Heart left ventricle (tissue), 16 donors: Measurements from ENCODE around the gene SCRT2. TPM values are rescaled to one million over a fixed set of nuclear protein-coding genes. Genes with fewer than 3 reads are reported as not detected.

Experiments
- ATAC-seq, 4 donors: fragments of 200-7000 bp; cut with Tn5 transposase; one replicate each; pipeline ENCODE4 v1.9.1; 2020 to 2022; ENCODE audit warnings: moderate library complexity in 4 of 4, mild to moderate bottlenecking in 3 of 4, moderate number of reproducible peaks in 1 of 4
- DNase-seq, 5 donors: peaks; one replicate each; pipeline ENCODE4 v3.0.0-alpha.2; 2020
- H3K27ac ChIP-seq, 12 donors: fragments of 200-600 bp; sonication (generic) in 4 of 12; one replicate each; pipeline versions ENCODE4 v1.5.0 to v1.8.0; 2016 to 2022; ENCODE audit warnings: mild to moderate bottlenecking in 2 of 12
- H3K27me3 ChIP-seq, 9 donors: fragments of 200-600 bp; sonication (generic) in 2 of 9; one replicate each; pipeline versions ENCODE4 v1.5.1 to v1.8.0; 2016 to 2022; ENCODE audit warnings: mild to moderate bottlenecking in 3 of 9
- H3K36me3 ChIP-seq, 9 donors: fragments of 200-600 bp; sonication (generic) in 2 of 9; one replicate each; pipeline versions ENCODE4 v1.5.0 to v1.8.0; 2018 to 2022; ENCODE audit warnings: mild to moderate bottlenecking in 2 of 9
- H3K4me1 ChIP-seq, 12 donors: fragments of 200-600 bp; sonication (generic) in 4 of 12; one replicate each; pipeline versions ENCODE4 v1.5.0 to v1.8.0; 2016 to 2022; ENCODE audit warnings: mild to moderate bottlenecking in 3 of 12
- H3K4me3 ChIP-seq, 12 donors: fragments of 200-600 bp; sonication (generic) in 4 of 12; one replicate each; pipeline versions ENCODE4 v1.5.0 to v1.8.0; 2017 to 2022; ENCODE audit warnings: mild to moderate bottlenecking in 9 of 12, moderate library complexity in 4 of 12
- H3K9me3 ChIP-seq, 12 donors: fragments of 200-600 bp; sonication (generic) in 4 of 12; one replicate each; pipeline versions ENCODE4 v1.5.0 to v1.8.0; 2016 to 2022; ENCODE audit warnings: mild to moderate bottlenecking in 1 of 12
- CTCF ChIP-seq, 12 donors: fragments of 200-600 bp; sonication (generic) in 4 of 12; IDR thresholded peaks; one replicate each; pipeline versions ENCODE4 v1.5.0 to v1.8.0; 2018 to 2022; ENCODE audit warnings: antibody characterized with exemption in 12 of 12, mild to moderate bottlenecking in 5 of 12
- POLR2A ChIP-seq, 2 donors: fragments of 450-650 bp; IDR thresholded peaks; one replicate each; pipeline ENCODE4 v1.6.1; 2017; ENCODE audit warnings: antibody characterized with exemption in 2 of 2, mild to moderate bottlenecking in 2 of 2, moderate library complexity in 2 of 2
- WGBS, 4 donors: extraction: QIAGEN DNeasy Blood & Tissue Kit in 2 of 4; methylation state at CpG; one replicate each; pipeline versions ENCODE4 v1.1.5 to v1.1.7; 2013 to 2018; 5-methylcytosine and 5-hydroxymethylcytosine counted together
- intact Hi-C, 10 donors: fragments of 100-400 bp; cut with DNase I; formaldehyde crosslinking; loops; one replicate each; pipeline versions ENCODE4 v1.11.1 to v1.14.2; 2022
- polyA plus RNA-seq, 2 donors: library from polyadenylated mRNA; stranded (reverse); fragments of 200-250 nt; gene quantifications; one replicate each; pipeline ENCODE4 v1.2.3, GENCODE V29; 2013
- total RNA-seq, 9 donors: library from RNA; depleted of rRNA in 2 of 9; stranded (reverse); fragments of >200 nt in 2 of 9; fragmentation: NEBNext Ultra II Directional in 3 of 9; extraction: Animal tissue kit (Norgen Biotek cat#: 25700) in 3 of 9; gene quantifications; one replicate each; pipeline versions ENCODE4 v1.1.0 to v1.2.4, GENCODE V29; 2016 to 2023
- donor health status: ischemic (EF 13 %, LVEDD 7.1; RV severe dilation, severe dysfunction).
- donor health status: healthy with polysubstance abuse.
- donor health status: DM: no; HTN: yes; CAD: no.
- donor health status: DM: no; HTN: no; CAD: no.
- donor health status: ischemic (EF 25% LVEDD 6.9; RV normal size, moderate dysfunction).
- donor health status: ischemic (EF 25% LVEDD 5.7; RV mildly dilated, moderate dysfunction).
- donor health status: healthy.
- donor health status: DM: yes; HTN: yes; CAD: no.
- donor health status: ischemic (EF 35%, LVEDD 5.7; RV mildly dilated, moderate dysfunction).
- donor health status: nonischemic (EF 11% LVEDD 7.7; RV severe dilation, severe dysfunction).
- donor health status: DM: yes; HTN: yes; CAD: no.
- donor health status: PGD.
- donor health status: ischemic (EF 29% LVEDD 5.4; RV normal size, mild dysfunction).
- donor health status: nonischemic (EF 23%, LVEDD 6.1; RV moderate dilation, normal function).

The SCRT2 gene
- total and polyA plus RNA-seq, 11 donors = not detected

GRCh38 chr20:717271-717670 lies 41.7 kb upstream of the SCRT2 start:
- ATAC-seq = no peak
- H3K36me3 ChIP-seq = no peaks in the 10 kb centered on the region
- peaks cover 0 to 6% (median 0%) of the 10 kb centered on the region in 9 donors for H3K27me3 ChIP-seq
- H3K4me3 ChIP-seq = no peak overlapping the region
- 81 to 91% (median 86%) methylated on average over 7 of the region's 7 CpGs for WGBS, 4 donors
- peaks cover 0 to 25% (median 8%) of the 10 kb centered on the region in 12 donors for H3K9me3 ChIP-seq
- TF ChIP-seq POLR2A (IDR thresholded peaks at IDR 0.05) (no peak), CTCF (IDR thresholded peaks at IDR 0.05) (no peak)
- no peaks in the 10 kb centered on the region for H3K4me1 ChIP-seq
- H3K27ac ChIP-seq = no peak overlapping the region
- intact Hi-C loops = no loop called here
- no peak for DNase-seq

GRCh38 chr20:714453-714852 lies 38.9 kb upstream of the SCRT2 start:
- no peaks in the 10 kb centered on the region for H3K36me3 ChIP-seq
- peaks cover 0 to 25% (median 8%) of the 10 kb centered on the region in 12 donors for H3K9me3 ChIP-seq
- ATAC-seq (no peak), DNase-seq (no peak)
- H3K4me3 ChIP-seq = no peak overlapping the region
- no peak overlapping the region for H3K27ac ChIP-seq
- WGBS, 4 donors = 85 to 91% (median 88%) methylated on average over 2 of the region's 2 CpGs
- H3K27me3 ChIP-seq = peaks cover 0 to 31% (median 3%) of the 10 kb centered on the region in 9 donors
- no peak for TF ChIP-seq CTCF (IDR thresholded peaks at IDR 0.05)
- intact Hi-C loops = no loop called here
- H3K4me1 ChIP-seq = peaks cover 0 to 9% (median 0%) of the 10 kb centered on the region in 12 donors

- DNase-seq (no peak), ATAC-seq (no peak)
- Histone ChIP-seq H3K4me3 (no peak overlapping the region), H3K9me3 (peaks cover 0 to 35% (median 12%) of the 10 kb centered on the region in 12 donors), H3K27ac (no peak overlapping the region), H3K4me1 (peaks cover 0 to 11% (median 0%) of the 10 kb centered on the region in 12 donors), H3K27me3 (peaks cover 0 to 42% (median 6%) of the 10 kb centered on the region in 9 donors), H3K36me3 (no peaks in the 10 kb centered on the region)
- WGBS, 4 donors = 51 to 68% (median 57%) methylated on average over 2 of the region's 2 CpGs
- intact Hi-C loops = no loop called here
- no peak for TF ChIP-seq CTCF (IDR thresholded peaks at IDR 0.05)
- TF ChIP-seq POLR2A (IDR thresholded peaks at IDR 0.05) = no peak
Observed at GRCh38 chr20:711576-711975, 36.0 kb upstream of the SCRT2 start.

- ATAC-seq = no peak
- no peak for DNase-seq
- Histone ChIP-seq H3K27ac (no peak overlapping the region), H3K4me3 (no peak overlapping the region), H3K27me3 (peaks cover 0 to 41% (median 6%) of the 10 kb centered on the region in 9 donors), H3K9me3 (peaks cover 0 to 35% (median 12%) of the 10 kb centered on the region in 12 donors), H3K36me3 (no peaks in the 10 kb centered on the region), H3K4me1 (peaks cover 0 to 11% (median 0%) of the 10 kb centered on the region in 12 donors)
- 74 to 84% (median 77%) methylated on average over 19 of the region's 19 CpGs for WGBS, 4 donors
- intact Hi-C loops = no loop called here
- TF ChIP-seq POLR2A (IDR thresholded peaks at IDR 0.05) = no peak
- TF ChIP-seq CTCF (IDR thresholded peaks at IDR 0.05) = no peak
Observed at GRCh38 chr20:710780-711450, 35.3 kb upstream of the SCRT2 start.
